ENCODE measurements around the gene PHGDH. TPM values are rescaled to one million over a fixed set of nuclear protein-coding genes. Genes with fewer than 3 reads are reported as not detected.
"Not testable (repeated sequence)": the region's sequence is repeated elsewhere in the genome, so short reads cannot be mapped to it uniquely, and the experiment has no call there.

PHGDH gene
- 76.9 and 78.9 TPM in 2 replicates for total RNA-seq

- intact Hi-C loops (cut with micrococcal nuclease) = no loop called here
These were observed at the start of gene PHGDH for GRCh38 chr1:119711804-119712341. Gene PHGDH (plus strand): TSS chr1:119711934. CDS start chr1:119712023, 89 bp downstream.

GRCh38 chr1:119662034-119662437 lies 49.7 kb upstream of the PHGDH start:
- intact Hi-C loops (cut with micrococcal nuclease) = no loop called here

- intact Hi-C loops (cut with micrococcal nuclease) = no loop called here
These were observed 47.7 kb upstream of the PHGDH start for GRCh38 chr1:119664067-119664466.

DNA sequence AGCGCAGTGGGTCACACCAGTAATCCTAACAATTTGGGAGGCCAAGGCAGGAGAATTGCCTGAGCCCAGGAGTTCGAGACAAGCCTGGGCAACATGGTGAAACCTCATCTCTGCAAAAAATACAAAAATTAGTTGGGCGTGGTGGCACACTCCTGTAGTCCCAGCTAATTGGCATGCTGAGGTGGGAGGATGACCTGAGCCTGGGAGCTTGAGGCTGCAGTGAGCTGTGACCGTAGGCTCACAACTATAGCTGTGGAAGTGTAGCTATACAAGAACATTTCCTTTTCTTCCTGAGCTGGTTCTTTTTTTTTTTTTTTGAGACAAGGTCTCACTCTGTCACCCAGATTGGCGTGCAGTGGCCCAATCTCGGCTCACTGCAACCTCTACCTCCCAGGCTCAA lies 44.6 kb upstream of the PHGDH start:
- intact Hi-C loops (cut with micrococcal nuclease) = no loop called here

GRCh38 chr1:119670898-119671297 lies 40.8 kb upstream of the PHGDH start:
- intact Hi-C loops (cut with micrococcal nuclease) = no loop called here

- intact Hi-C loops (cut with micrococcal nuclease) = no loop called here
These were observed 38.4 kb upstream of the PHGDH start for GRCh38 chr1:119673171-119673940.

- intact Hi-C loops (cut with micrococcal nuclease) = loop anchor here (2.0 kb wide), 1 partner anchor 387 kb away; no protein-coding TSS in a partner anchor
These were observed 37.6 kb upstream of the PHGDH start for GRCh38 chr1:119674111-119674526.

GRCh38 chr1:119674835-119675289 lies 36.9 kb upstream of the PHGDH start:
- intact Hi-C loops (cut with micrococcal nuclease) = loop anchor here (1.0 to 2.0 kb wide), 3 partner anchors 62 to 388 kb away; no protein-coding TSS in a partner anchor

DNA sequence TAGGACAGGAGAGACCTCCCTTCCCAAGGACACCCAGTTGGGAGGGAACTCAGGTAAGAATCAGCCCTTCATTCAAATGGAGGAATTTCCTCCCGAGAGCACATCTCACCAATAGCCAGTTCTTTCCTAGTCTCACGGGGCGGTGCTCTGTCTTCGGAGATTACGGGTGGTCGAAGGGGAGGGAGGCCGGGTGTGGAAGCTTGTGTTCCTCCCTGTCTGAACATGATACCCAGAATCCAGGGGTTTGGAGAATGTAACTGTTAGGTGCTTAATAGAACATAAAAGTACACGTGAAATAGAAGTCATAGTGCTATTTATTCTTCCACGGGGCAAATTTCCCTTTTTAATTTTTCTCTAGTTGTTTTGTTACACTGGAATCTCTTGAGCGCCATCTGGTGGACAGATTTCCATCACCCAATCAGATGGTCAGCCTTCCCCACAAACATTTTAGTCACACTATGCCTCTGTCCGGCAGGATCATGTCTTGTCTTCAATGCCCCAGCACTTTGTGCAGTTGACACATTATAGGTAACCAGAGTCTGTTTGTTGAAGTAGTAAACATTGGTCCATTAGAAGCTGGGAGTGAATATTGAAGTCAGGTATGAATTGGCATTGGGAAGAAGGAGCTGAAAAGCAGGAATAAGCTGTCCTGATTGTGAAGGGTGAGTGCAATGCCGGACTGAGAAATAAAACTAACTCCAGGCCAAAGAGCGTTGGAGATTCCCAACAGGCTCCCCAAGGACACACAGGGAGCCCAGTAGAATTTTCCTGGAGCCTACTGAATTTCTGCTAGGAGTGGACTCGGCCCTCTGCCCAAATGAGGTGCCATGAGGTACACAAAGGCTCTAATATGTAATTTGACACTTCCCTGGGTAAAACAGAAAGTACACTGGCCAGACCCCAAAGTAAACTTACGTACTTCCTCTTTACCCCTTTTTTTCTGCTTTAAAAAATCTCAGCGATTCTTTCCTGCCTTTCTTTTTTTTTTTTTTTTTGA lies 36.1 kb upstream of the PHGDH start:
- intact Hi-C loops (cut with micrococcal nuclease) = loop anchor here (1.0 to 2.0 kb wide), 3 partner anchors 62 to 389 kb away; no protein-coding TSS in a partner anchor

DNA sequence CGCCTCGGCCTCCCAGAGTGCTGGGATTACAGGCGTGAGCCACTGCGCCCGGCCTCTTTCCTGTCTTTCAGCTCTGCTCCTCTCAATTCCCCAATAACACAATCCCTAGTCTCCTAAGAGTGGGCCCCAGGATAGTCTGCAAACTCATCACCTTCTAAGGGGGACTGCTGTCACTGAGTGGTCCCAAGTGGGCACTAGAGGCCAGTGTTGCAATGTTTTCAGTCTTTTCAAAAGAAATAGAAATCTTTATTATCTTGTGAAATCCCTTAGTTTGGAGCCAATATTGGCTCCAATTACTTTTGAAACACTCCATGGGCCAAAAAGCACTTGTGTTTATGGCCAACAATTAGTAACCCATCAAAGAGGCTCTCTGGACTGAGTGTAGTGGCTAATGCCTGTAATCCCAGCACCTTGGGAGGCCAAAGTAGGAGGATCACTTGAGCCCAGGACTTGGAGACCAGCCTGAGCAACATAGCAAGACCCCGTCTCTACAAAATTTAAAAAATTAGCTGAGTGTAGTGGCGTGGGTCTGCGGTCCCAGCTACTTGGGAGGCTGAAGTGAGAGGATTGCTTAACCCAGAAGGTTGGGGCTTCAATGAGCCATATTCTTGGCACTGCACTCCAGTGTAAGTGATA lies 35.0 kb upstream of the PHGDH start:
- intact Hi-C loops (cut with micrococcal nuclease) = no loop called here

DNA sequence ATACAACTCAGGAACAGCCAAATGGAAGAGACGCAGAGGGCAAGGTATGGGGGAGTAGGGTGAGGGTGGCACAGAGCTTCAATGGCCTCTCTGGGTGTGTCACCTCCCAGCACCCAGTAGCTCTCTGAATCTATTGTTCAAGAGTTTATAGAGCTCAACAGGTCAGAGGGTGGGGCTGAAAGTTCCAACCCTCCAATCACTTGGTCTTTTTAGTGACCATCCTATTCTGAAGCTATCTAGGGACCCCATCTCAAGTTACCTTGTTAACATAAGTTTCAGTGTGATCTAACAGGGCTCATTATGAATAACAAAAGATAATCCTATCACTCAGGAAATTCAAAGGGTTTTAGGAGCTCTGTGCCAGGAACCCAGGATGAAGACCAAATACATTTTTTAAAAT lies 32.5 kb upstream of the PHGDH start:
- intact Hi-C loops (cut with micrococcal nuclease) = no loop called here

DNA sequence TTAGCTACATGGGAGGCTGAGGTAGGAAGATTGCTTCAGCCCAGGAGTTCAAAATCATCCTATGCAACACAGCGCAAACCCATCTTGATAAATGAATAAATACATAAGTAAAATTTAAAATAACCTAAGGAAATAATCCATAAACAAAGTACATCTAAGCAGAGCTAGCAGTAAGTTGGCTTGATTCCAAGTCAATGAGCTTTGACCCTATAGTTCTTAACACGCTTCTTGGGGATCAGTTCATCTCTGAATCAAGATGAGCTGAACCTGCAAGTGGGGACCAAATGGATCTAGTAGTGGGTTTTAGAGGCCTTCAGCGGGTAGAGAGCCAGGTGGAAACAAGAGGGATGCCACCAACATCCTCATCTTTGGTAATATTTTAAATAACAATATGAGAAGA lies 31.5 kb upstream of the PHGDH start:
- intact Hi-C loops (cut with micrococcal nuclease) = no loop called here

GRCh38 chr1:119680723-119681122 lies 31.0 kb upstream of the PHGDH start:
- intact Hi-C loops (cut with micrococcal nuclease) = no loop called here

GRCh38 chr1:119681560-119681959 lies 30.2 kb upstream of the PHGDH start:
- intact Hi-C loops (cut with micrococcal nuclease) = no loop called here

DNA sequence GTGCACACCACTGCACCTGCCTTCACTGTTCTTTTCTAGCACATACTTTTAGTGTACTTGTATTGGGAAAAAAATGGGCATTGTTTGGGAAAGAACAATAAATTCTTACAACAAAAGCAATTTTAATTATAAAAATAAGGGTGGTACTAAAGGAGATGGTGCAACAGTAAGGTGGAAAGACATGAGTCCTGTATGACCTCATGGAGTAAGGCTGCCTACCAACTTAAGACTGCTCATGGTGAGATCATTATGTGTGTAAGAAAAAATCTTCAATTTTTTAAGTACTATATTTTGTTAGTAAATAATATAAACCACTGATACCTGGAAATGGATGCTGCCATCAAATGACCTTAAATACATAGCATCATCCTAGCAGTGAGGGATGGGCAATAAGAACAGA lies 29.6 kb upstream of the PHGDH start:
- intact Hi-C loops (cut with micrococcal nuclease) = no loop called here

DNA sequence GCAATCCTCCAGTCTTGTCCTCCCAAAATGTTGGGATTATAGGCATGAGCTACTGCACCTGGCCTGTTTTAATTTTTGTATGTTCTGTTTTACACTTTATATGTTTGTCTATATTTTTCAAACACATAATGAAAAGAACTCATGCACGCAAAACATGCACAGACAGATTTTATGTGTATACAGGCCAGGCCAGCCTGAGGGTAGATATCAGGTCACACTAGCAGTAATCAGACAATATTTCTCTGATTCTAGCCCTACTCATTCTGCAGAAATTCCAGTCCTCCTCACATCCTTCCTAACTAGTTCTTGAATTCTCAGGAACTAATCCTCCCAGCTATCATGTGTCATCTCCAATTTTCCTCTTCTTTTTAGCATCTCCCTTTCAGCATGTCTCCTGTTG lies 27.8 kb upstream of the PHGDH start:
- intact Hi-C loops (cut with micrococcal nuclease) = no loop called here

- intact Hi-C loops (cut with micrococcal nuclease) = no loop called here
These were observed 25.1 kb upstream of the PHGDH start for GRCh38 chr1:119686661-119687060.

- intact Hi-C loops (cut with micrococcal nuclease) = no loop called here
These were observed 24.2 kb upstream of the PHGDH start for GRCh38 chr1:119687434-119688079.

GRCh38 chr1:119688810-119689209 lies 22.9 kb upstream of the PHGDH start:
- intact Hi-C loops (cut with micrococcal nuclease) = no loop called here

GRCh38 chr1:119689511-119689910 lies 22.2 kb upstream of the PHGDH start:
- intact Hi-C loops (cut with micrococcal nuclease) = no loop called here

GRCh38 chr1:119696863-119697262 lies 14.9 kb upstream of the PHGDH start:
- intact Hi-C loops (cut with micrococcal nuclease) = not testable (repeated sequence)

Measured in T-helper 1 cell treated with Interleukin-12 subunit alpha and Interleukin-12 subunit beta and Interleukin-4 antibody, amounts not matched to agents 30 ng/mL and 1 ng/mL, for 36 hours (primary cell).